Activated T-cell treated with anti-CD3 and anti-CD28 coated beads, Interleukin-2, amount 50 U/mL, for 4 hours (primary cell): Measurements from ENCODE around the gene ETV5. TPM values are rescaled to one million over a fixed set of nuclear protein-coding genes. Genes with fewer than 3 reads are reported as not detected.

ENCODE experiments used
- ATAC-seq, 2 donors: fragments of 200-7000 bp; cut with Tn5 transposase; one replicate each; pipeline ENCODE4 v1.10.0; 2021
- DNase-seq: peaks from one replicate; pipeline ENCODE4 v3.0.0-alpha.2; 2020
- H3K27me3 Mint-ChIP-seq: one replicate; pipeline ENCODE4 v1.8.0; 2021; ENCODE audit warnings: low read depth, mixed read lengths
- H3K36me3 Mint-ChIP-seq: one replicate; pipeline ENCODE4 v1.8.0; 2022; ENCODE audit warnings: mixed read lengths; ENCODE audit not compliant: insufficient read depth
- H3K4me1 Mint-ChIP-seq: one replicate; pipeline ENCODE4 v1.8.0; 2021; ENCODE audit warnings: low read depth, mixed read lengths
- H3K4me3 Mint-ChIP-seq: one replicate; pipeline ENCODE4 v1.8.0; 2021; ENCODE audit warnings: mild to moderate bottlenecking, moderate library complexity, mixed read lengths
- H3K9me3 Mint-ChIP-seq: one replicate; pipeline ENCODE4 v1.8.0; 2021; ENCODE audit warnings: mixed read lengths
- total RNA-seq, 3 donors: library from RNA; stranded (reverse); gene quantifications; one replicate each; pipeline ENCODE4 v1.2.1, GENCODE V29; 2021

The ETV5 gene
- total RNA-seq, 3 donors from 2014 or later = 0.66 to 1.2 (median 0.81) TPM

- DNase-seq (no peak), ATAC-seq (no peak)
- Mint-ChIP-seq H3K4me1 (peaks cover 35% of the 10 kb centered on the region), H3K27me3 (peaks cover 85% of the 10 kb centered on the region), H3K4me3 (peak overlapping the region; percentile 30), H3K9me3 (no peaks in the 10 kb centered on the region), H3K36me3 (no peaks in the 10 kb centered on the region)
Measured at GRCh38 chr3:186110975-186111974, 2.4 kb upstream of the ETV5 start.

DNA sequence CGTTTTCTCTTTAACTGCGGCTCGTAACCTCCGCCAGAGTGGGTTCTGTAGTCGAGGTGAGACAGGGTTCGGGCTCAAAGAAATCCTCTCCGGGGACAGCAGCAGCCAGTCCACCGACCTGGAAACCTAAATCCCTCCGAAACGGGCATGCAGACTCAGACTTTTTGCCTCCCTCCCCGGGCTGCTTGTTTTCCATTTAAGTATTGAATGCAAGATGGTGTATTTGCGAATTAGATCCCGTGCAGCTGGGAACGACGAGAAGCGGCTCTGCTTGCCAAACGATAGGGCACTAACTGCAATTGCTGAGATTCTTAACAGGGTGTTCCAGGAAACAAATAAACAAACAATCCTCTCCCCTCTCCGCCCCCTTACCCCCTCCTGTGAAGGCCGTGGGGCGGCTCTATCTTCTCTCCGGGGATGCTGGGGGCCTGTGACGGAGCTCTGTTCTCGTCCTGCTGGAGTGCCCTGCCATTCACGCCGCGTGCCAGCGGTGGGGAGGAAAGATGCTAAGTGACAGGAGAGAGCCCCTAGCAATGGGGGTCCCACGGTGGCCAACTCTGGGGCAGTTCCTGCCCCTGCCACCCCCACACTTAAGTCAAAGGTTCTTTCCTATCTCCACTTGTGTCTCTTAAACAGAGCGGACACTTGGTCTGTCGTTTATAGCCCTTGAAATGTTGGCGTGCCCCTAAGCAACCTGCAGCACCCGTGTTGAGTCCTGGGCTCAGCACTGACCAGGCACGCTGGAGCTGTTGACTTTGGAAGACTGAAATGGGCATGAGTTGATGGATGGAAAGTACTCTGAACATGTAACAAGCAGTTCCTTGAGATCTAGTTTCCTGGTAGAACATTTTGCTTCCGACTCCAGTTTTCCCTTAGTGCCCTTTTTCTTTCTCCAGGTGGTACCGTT, 1.3 kb upstream of the ETV5 start:
- ATAC-seq (no peak), DNase-seq (no peak)
- peak overlapping the region; percentile 74 for H3K4me3 Mint-ChIP-seq
- H3K36me3 Mint-ChIP-seq = no peaks in the 10 kb centered on the region
- H3K9me3 Mint-ChIP-seq = no peaks in the 10 kb centered on the region
- peaks cover 35% of the 10 kb centered on the region for H3K4me1 Mint-ChIP-seq
- peaks cover 86% of the 10 kb centered on the region for H3K27me3 Mint-ChIP-seq

DNA sequence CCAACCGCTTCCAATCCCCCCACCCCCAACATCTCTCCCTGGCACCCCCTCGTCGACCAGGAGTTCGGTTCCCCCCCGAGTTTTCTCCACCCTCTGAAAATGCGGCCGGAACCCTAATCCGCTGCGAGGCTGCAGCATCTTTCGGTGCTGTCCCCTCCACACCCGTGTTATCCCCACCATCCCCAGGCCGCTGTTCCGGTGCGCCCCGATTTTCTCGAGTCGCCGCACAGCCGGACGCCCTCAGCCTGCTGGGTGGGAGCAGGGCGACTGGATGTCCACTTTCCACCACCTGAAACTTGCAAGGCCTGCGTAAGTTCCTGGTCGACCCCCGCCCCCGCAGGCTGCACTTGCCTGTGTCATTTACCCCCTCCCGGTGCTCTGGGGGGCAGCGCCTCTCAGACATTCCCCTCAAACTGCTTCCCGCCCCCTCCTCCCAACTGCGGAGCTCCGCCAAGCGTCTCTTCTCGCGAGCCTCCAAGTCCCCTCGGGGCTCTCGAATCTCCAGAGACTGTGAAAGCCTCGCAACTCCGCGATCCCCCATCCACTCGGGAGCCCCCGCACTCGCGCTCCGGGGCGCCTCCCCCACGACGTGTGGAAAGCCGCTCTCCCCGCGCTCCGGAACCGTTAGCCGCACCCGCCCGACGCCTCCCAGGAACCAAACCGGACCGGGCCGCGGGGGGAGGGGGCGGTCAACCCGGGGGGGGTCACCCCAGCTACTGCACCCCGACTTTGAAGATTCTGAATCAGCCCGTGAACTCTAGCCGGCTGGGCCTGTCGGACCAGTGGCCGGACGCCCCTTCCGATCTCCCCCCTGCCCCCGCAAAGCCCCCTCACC, 566 bp downstream of the ETV5 start:
- DNase-seq = no peak
- no peak for ATAC-seq
- Mint-ChIP-seq H3K4me1 (peaks cover 35% of the 10 kb centered on the region), H3K4me3 (peak overlapping the region; percentile 74), H3K27me3 (peaks cover 83% of the 10 kb centered on the region), H3K36me3 (no peaks in the 10 kb centered on the region), H3K9me3 (no peaks in the 10 kb centered on the region)

DNA sequence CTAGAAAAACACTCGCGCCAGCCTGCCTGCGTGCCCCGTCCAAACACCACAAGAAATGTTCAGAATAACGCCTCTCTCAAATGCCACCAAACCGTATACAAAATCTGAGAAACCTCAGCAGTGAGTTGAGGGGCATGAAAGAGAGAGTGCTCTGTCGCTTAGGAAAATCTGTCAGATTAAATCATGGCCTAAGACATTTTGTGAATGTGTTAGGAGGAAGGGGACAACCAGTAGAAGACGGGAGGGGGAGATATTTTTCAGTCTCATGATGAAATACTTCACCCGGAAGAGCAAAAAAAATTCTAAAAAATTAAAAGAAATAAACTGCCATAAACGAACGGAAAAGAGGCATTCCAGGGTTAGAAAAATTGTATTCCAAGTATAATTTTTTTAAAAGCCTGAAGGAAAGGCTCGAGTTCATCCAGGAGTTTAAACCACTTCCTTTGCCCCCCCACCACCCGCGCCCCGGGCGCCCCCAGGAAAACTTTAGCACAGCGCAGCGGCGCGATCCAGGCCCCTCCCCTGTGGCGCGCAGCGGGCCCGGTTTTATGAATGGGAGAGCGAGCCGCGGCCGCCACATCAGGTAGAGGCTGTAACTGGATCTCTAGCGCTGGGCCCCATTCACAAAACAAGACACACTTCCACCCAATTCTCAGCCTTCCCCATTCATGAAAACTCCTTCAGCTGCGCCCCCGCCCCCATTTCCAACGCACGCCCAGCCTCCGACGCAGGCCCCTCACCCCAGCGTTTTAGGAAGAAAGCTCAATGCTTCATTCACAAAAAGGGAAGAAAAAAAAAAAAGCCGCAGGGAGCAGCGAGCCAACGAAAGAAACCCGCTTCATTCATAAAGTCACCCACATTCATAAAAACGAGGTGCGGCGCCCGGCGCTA, 1.4 kb downstream of the ETV5 start:
- H3K4me1 Mint-ChIP-seq = peaks cover 35% of the 10 kb centered on the region
- ATAC-seq (no peak), DNase-seq (peak; percentile 23)
- H3K36me3 Mint-ChIP-seq = no peaks in the 10 kb centered on the region
- peak overlapping the region; percentile 74 for H3K4me3 Mint-ChIP-seq
- H3K9me3 Mint-ChIP-seq = no peaks in the 10 kb centered on the region
- peaks cover 82% of the 10 kb centered on the region for H3K27me3 Mint-ChIP-seq

DNA sequence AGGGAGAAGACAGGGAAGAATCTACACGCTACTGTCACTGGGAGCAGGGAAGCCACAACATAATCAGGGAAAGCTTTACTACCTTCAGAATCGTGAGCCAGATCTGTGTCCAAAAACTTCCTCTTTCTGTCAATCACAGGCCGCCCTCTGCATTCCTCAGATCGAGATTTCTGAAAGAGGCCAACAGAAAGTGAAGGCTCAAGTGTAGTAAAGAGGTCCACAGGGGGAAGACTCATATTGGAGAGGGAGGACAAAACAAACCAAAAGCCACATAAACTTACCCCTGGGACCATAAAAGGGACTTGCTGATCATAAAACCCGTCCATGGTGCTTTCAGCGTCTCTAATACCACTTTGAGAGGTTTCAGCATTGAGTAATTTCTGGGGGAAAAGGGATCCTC, 3.3 kb downstream of the ETV5 start:
- Mint-ChIP-seq H3K36me3 (no peaks in the 10 kb centered on the region), H3K4me1 (peaks cover 23% of the 10 kb centered on the region), H3K27me3 (peaks cover 70% of the 10 kb centered on the region), H3K4me3 (no peak overlapping the region), H3K9me3 (no peaks in the 10 kb centered on the region)
- DNase-seq (no peak), ATAC-seq (no peak)

- peaks cover 74% of the 10 kb centered on the region for H3K27me3 Mint-ChIP-seq
- no peaks in the 10 kb centered on the region for H3K9me3 Mint-ChIP-seq
- no peak overlapping the region for H3K4me3 Mint-ChIP-seq
- ATAC-seq = no peak
- DNase-seq = no peak
- no peaks in the 10 kb centered on the region for H3K36me3 Mint-ChIP-seq
- peaks cover 7% of the 10 kb centered on the region for H3K4me1 Mint-ChIP-seq
Measured at GRCh38 chr3:186102687-186103086, 6.2 kb downstream of the ETV5 start.

DNA sequence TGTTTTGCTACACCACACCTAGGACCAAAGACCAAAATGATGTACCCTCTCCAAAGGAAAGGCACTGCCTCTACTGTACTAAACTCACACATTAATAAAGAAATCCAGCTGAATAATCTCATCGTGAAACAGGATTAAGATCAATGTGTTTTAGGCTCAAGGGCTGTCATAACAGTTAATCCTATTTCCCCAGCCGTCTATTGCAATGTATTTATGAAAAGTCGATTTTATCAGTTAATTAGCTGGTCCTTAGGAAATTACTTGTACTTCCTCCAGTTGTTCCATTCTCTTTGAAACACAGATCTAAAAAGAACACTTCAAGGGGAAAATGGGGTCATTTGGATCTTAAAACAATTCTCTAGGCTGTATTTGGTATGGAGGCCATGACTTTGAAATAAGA, 8.5 kb downstream of the ETV5 start:
- no peak for DNase-seq
- Mint-ChIP-seq H3K36me3 (no peaks in the 10 kb centered on the region), H3K4me1 (peaks cover 2% of the 10 kb centered on the region), H3K4me3 (no peak overlapping the region), H3K9me3 (no peaks in the 10 kb centered on the region), H3K27me3 (peaks cover 77% of the 10 kb centered on the region)
- ATAC-seq = no peak

- no peak overlapping the region for H3K4me3 Mint-ChIP-seq
- ATAC-seq = no peak
- no peaks in the 10 kb centered on the region for H3K9me3 Mint-ChIP-seq
- peaks cover 77% of the 10 kb centered on the region for H3K27me3 Mint-ChIP-seq
- DNase-seq = no peak
- no peaks in the 10 kb centered on the region for H3K36me3 Mint-ChIP-seq
- H3K4me1 Mint-ChIP-seq = peaks cover 2% of the 10 kb centered on the region
Measured at GRCh38 chr3:186099178-186099577, 9.7 kb downstream of the ETV5 start.

GRCh38 chr3:186098740-186099139, 10.1 kb downstream of the ETV5 start:
- no peak for DNase-seq
- no peak for ATAC-seq
- Mint-ChIP-seq H3K4me3 (no peak overlapping the region), H3K36me3 (no peaks in the 10 kb centered on the region), H3K9me3 (no peaks in the 10 kb centered on the region), H3K4me1 (peaks cover 2% of the 10 kb centered on the region), H3K27me3 (peaks cover 76% of the 10 kb centered on the region)

DNA sequence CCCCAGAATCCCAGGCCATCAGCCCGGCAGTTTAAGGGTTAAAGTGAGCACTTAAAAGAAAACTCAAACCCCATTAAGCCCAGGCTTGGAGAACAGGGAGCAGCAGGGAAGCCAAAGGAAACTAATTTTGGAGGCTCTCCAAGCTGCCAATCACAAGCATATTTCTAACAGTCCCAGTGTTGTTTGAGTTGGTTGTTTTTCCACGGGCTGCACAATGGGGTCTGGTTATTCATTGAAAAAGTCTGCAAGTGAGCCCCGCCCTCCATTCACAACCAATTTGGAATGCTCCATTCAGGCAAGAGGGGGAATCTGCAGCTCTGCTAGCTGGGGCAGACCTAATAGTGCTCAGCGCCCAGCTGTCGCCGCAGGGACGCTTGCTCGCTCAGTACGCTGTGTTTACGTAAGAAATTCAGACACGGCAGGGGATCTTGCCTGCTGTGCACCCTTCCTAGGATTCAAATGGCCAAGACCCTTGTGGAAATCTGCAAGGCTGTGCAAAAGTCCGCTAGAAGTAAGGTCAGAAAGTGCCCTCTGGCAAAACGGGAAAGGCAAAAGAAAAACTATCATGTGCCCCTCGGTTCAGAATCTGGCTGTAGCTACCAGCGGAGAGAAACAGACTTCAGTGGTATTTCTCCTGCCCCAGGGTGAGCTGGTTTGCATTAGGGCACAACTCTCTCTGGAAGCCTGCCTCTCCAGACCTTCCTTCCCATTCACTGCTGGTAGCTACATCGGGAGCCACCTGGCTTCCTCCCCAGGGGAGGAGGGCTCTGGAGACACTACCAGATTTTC, 11.0 kb downstream of the ETV5 start:
- peak; percentile 58 to 60 for ATAC-seq
- H3K9me3 Mint-ChIP-seq = no peaks in the 10 kb centered on the region
- H3K4me3 Mint-ChIP-seq = no peak overlapping the region
- peaks cover 2% of the 10 kb centered on the region for H3K4me1 Mint-ChIP-seq
- peaks cover 70% of the 10 kb centered on the region for H3K27me3 Mint-ChIP-seq
- DNase-seq = no peak
- H3K36me3 Mint-ChIP-seq = no peaks in the 10 kb centered on the region

GRCh38 chr3:186097317-186097662, 11.6 kb downstream of the ETV5 start:
- Mint-ChIP-seq H3K9me3 (no peaks in the 10 kb centered on the region), H3K4me3 (no peak overlapping the region), H3K36me3 (no peaks in the 10 kb centered on the region), H3K27me3 (peaks cover 67% of the 10 kb centered on the region), H3K4me1 (peaks cover 2% of the 10 kb centered on the region)
- DNase-seq (no peak), ATAC-seq (no peak)

GRCh38 chr3:186096290-186096689, 12.6 kb downstream of the ETV5 start:
- H3K36me3 Mint-ChIP-seq = no peaks in the 10 kb centered on the region
- H3K27me3 Mint-ChIP-seq = peaks cover 63% of the 10 kb centered on the region
- ATAC-seq = no peak
- peaks cover 2% of the 10 kb centered on the region for H3K4me1 Mint-ChIP-seq
- H3K4me3 Mint-ChIP-seq = no peak overlapping the region
- DNase-seq = no peak
- no peaks in the 10 kb centered on the region for H3K9me3 Mint-ChIP-seq
